ENCODE data around the gene YTHDC1. TPM values are rescaled to one million over a fixed set of nuclear protein-coding genes. Genes with fewer than 3 reads are reported as not detected.
A peak's percentile ranks its signal among the peaks of the same experiment; 100 is the strongest.
"Not testable (repeated sequence)": the region's sequence is repeated elsewhere in the genome, so short reads cannot be mapped to it uniquely, and the experiment has no call there.

The YTHDC1 gene
- total RNA-seq, 1 experiment from 2014 or later = 35.0 TPM

- no peak for DNase-seq (ENCODE audit: low read depth)
Observed at GRCh38 chr4:68291256-68291655, 58.6 kb downstream of the YTHDC1 start.

GRCh38 chr4:68288393-68288740 lies 61.5 kb downstream of the YTHDC1 start:
- DNase-seq (ENCODE audit: low read depth) = no peak

DNA sequence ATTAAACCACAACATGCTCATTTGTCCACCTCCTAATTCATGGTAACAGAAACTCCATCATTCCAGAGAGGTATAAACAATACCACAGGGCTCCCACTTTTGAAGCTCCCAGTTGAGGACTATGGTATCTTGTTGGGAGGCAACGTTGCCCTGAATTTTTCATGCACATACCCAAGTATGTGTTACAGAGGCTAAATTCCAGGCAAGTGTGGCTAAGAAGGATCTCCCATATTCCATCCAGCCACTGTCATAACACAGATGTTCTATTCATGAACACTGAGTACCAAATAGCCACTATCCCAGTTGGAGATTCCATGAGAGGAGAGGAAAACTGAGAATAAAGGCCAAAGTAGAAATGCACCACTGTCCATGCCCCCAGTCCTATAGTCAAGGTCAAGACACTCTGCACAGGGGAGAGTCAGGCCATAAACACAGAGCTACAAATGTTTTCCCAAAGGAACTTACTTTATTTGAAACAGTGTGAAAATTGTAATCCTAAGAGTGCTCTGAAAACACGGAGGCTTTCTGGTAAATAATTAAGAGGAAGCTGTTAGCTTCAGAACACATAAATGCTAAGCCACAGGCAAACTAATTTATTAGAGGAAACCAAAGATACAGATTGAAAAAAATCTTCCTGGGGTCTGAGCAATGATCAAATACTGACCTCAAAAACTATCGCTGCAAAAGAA lies 62.0 kb downstream of the YTHDC1 start:
- no peak for DNase-seq (ENCODE audit: low read depth)

GRCh38 chr4:68283714-68284113 lies 66.2 kb downstream of the YTHDC1 start:
- no peak for DNase-seq (ENCODE audit: low read depth)

DNA sequence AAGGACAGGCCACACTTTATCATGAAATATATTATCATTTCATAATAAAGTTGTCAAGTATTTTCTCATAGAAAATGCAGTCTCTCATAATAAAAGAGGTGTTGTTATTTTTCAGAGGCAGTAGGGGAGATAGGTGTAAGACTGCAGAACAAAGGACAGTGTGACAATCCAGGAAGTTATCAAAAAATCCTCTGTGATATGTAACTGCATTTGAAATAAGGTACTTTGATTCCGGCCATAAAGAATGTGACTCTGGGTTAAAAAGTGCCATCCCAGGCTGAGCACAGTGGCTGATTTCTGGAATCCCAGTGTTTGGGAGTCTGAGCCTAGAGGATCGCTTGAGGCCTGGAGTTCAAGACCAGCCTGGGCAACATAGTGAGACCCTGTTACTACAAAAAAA lies 66.8 kb downstream of the YTHDC1 start:
- DNase-seq (ENCODE audit: low read depth) = no peak

- DNase-seq (ENCODE audit: low read depth) = not testable (repeated sequence)
Observed at GRCh38 chr4:68281796-68282740, 67.8 kb downstream of the YTHDC1 start.

GRCh38 chr4:68278029-68278428 lies 71.9 kb downstream of the YTHDC1 start:
- no peak for DNase-seq (ENCODE audit: low read depth)

GRCh38 chr4:68277627-68278026 lies 72.3 kb downstream of the YTHDC1 start:
- DNase-seq (ENCODE audit: low read depth) = no peak

- no peak for DNase-seq (ENCODE audit: low read depth)
Observed at GRCh38 chr4:68272860-68273259, 77.0 kb downstream of the YTHDC1 start.

- no peak for DNase-seq (ENCODE audit: low read depth)
Observed at GRCh38 chr4:68272380-68272779, 77.5 kb downstream of the YTHDC1 start.

DNA sequence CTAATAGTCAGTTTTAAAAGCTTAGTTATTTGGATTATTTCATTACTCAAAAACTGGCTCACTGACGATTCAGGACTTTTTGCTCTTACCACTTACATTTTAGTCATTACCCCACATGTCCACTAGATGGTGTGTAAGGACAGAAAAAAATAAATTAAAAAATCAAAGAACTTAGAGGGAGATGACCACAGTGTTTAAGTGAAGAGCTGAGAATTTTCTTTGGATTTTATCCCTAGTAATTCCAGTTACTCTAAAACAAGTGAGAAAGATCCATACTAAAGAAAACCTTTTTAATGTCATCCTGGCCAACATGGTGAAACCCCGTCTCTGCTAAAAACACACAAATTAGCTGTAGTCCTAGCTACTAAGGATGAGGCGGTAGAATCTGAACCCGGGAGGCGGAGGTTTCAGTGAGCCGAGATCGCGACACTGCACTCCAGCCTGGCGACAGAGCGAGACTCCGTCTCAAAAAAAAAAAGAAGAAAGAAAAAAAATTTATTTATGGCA lies 78.0 kb downstream of the YTHDC1 start:
- DNase-seq (ENCODE audit: low read depth) = peak; percentile 2

- DNase-seq (ENCODE audit: low read depth) = peak; percentile 2
Observed at GRCh38 chr4:68267433-68267944, 82.4 kb downstream of the YTHDC1 start.

DNA sequence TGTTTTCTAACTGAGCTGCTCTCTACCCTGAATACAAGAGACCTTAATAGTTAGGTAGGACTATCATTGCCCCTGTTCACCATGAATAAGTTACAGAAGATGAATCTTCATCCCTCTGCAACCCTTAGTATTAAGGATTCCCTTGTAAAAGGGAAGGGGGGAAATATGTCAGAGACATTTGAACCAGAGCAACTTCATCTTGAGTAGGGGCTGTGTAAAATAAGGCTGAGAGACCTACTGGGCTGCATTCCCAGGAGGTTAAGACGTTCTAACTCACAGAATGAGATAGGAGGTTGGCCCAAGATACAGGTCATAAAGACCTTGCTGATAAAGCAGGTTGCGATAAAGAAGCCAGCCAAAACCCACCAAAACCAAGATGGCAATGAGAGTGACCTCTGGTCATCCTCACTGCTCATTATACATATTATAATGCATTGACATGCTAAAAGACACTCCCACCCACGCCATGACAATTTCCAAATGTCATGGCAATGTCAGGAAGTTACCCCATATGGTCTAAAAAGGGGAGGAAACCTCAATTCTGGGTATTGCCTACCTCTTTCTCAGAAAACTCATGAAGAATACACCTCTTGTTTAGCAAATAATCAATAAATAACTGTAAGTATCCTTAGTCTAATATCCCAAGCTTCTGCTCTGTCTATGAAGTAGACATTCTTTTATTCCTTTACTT lies 84.9 kb downstream of the YTHDC1 start:
- DNase-seq (ENCODE audit: low read depth) = no peak

Other genes starting within 250 kb of the YTHDC1 start
- 0.51 and 0.69 TPM in 2 replicates for gene TMPRSS11F, start 220.2 kb downstream of the YTHDC1 start, total RNA-seq (2014; rRNA removed; shearing (Covaris generic))
- gene TMPRSS11B, start 104.4 kb downstream of the YTHDC1 start, total RNA-seq (2014; rRNA removed; shearing (Covaris generic)) = not detected in 2 replicates
- gene TMPRSS11E, start 97.4 kb upstream of the YTHDC1 start, total RNA-seq (2014; rRNA removed; shearing (Covaris generic)) = not detected in 2 replicates
- not detected in 2 replicates for gene UGT2B17, start 226.2 kb upstream of the YTHDC1 start, total RNA-seq (2014; rRNA removed; shearing (Covaris generic))

All from Daoy (cell line).